ENCODE data around the gene XCL1. TPM values are rescaled to one million over a fixed set of nuclear protein-coding genes. Genes with fewer than 3 reads are reported as not detected.
A peak's percentile ranks its signal among the peaks of the same experiment; 100 is the strongest.
"Not testable (repeated sequence)": the region's sequence is repeated elsewhere in the genome, so short reads cannot be mapped to it uniquely, and the experiment has no call there.

XCL1 gene
- total RNA-seq, 1 experiment from 2014 or later: not detected

DNA sequence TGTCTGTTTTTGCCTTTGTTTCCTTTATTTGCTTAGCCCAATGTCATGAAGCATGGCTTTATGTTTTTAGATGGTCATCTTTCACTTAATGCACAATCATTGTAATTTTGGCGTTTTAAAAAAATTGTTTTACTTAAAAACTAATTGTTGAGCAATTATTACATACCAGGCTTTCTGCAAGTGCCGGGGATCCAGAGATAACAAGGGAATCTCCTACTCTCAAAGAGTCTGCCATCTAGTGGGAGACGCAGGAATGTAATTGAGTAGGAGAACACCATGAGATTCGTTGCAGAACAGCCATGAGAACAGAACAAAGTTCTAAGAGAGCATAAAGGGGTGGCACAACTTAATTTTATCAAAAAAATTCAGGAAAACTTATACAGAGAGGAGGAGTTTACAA, 2.2 kb upstream of the XCL1 start:
- H3K9me3 ChIP-seq (ENCODE audit: insufficient read depth, low read depth); BruUV-seq (replicated peaks); H3K36me3 ChIP-seq (ENCODE audit: low read depth); H3K27me3 ChIP-seq (ENCODE audit: insufficient read depth, low read depth); CTCF ChIA-PET; DNase-seq; H3K9me2 ChIP-seq (ENCODE audit: insufficient read depth); H2AFZ ChIP-seq; H3F3A ChIP-seq (ENCODE audit: insufficient read depth, low read depth); H3K79me2 ChIP-seq (ENCODE audit: low read depth); H3K27ac ChIP-seq; H3K4me3 ChIP-seq; H3K4me1 ChIP-seq (replicated peaks; ENCODE audit: insufficient read depth); H4K20me1 ChIP-seq (ENCODE audit: insufficient read depth); H3K4me2 ChIP-seq; POLR2A ChIA-PET (ENCODE audit: unreplicated experiment): not testable (repeated sequence)
- intact Hi-C loops (cut with micrococcal nuclease; ENCODE audit: unreplicated experiment): loop anchor here (2.0 to 5.0 kb wide), 2 partner anchors 132 to 231 kb away; no protein-coding TSS in a partner anchor
- TF ChIP-seq, protein P1, sequence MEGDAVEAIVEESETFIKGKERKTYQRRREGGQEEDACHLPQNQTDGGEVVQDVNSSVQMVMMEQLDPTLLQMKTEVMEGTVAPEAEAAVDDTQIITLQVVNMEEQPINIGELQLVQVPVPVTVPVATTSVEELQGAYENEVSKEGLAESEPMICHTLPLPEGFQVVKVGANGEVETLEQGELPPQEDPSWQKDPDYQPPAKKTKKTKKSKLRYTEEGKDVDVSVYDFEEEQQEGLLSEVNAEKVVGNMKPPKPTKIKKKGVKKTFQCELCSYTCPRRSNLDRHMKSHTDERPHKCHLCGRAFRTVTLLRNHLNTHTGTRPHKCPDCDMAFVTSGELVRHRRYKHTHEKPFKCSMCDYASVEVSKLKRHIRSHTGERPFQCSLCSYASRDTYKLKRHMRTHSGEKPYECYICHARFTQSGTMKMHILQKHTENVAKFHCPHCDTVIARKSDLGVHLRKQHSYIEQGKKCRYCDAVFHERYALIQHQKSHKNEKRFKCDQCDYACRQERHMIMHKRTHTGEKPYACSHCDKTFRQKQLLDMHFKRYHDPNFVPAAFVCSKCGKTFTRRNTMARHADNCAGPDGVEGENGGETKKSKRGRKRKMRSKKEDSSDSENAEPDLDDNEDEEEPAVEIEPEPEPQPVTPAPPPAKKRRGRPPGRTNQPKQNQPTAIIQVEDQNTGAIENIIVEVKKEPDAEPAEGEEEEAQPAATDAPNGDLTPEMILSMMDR (conservative IDR thresholded peaks at IDR 0.05): peak; percentile 57

DNA sequence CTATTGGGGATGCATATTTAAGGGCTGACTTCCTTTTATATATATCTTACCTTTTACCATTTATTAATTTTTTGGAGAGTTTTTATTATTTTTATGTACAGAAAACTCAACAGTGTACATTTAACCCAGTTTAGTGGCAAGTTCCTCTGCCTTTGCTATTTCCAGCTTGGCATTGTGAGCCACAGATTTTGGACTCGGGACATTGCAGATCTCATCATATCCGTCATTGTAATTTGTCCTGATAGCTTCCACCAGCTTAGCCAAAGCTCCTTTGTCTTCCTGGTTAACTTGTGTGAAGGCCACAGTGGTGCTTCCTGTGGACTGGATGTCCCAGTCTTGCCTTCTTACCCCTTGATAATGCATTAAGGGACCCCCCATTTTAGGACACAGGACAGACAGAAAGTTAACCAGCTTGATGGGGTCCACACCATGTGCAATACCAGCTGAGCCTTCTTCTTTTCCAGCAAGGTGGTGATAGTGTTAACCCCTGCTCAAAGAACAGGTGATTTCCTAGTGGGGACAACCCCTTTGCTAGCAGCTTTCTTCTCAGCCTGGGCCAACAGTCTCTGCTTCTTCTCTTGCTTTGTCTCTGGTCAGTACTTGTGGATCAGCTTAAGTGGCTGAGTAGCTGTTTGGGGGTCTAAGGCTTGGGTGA, 2.3 kb downstream of the XCL1 start:
- H3K27ac ChIP-seq; H3K4me2 ChIP-seq; H3K4me3 ChIP-seq; CTCF ChIA-PET; H3K36me3 ChIP-seq (ENCODE audit: low read depth); H3K9me2 ChIP-seq (ENCODE audit: insufficient read depth); H4K20me1 ChIP-seq (ENCODE audit: insufficient read depth); DNase-seq; BruUV-seq (replicated peaks); H3K4me1 ChIP-seq (replicated peaks; ENCODE audit: insufficient read depth); H3K9me3 ChIP-seq (ENCODE audit: insufficient read depth, low read depth); H3K79me2 ChIP-seq (ENCODE audit: low read depth); H3F3A ChIP-seq (ENCODE audit: insufficient read depth, low read depth); H3K27me3 ChIP-seq (ENCODE audit: insufficient read depth, low read depth); POLR2A ChIA-PET (ENCODE audit: unreplicated experiment); intact Hi-C loops (cut with micrococcal nuclease; ENCODE audit: unreplicated experiment): not testable (repeated sequence)
- 0 out of 2 replicates have a peak overlapping the region, but pooled peaks have one; percentile 15 for H2AFZ ChIP-seq

DNA sequence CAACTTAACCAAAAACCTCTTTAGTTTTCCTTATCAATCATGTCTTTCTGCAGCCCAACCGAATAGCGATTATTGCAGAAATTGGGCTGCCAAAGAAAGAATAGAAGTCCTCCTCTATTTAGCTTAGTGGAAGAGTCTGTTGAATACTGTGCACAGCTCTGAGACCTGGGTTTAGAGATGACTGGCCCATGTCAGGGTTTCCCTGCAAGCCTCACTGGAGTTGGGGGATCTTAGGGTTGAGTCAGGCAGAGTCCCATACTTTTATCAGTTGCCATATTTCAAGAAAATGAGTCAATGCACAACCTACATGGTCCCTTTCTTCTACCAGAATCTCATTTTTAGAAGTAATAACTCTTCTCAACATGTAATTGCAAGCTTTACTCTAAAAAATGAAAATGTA, 3.9 kb downstream of the XCL1 start:
- H3K9me3 ChIP-seq (ENCODE audit: insufficient read depth, low read depth); H3K79me2 ChIP-seq (ENCODE audit: low read depth); BruUV-seq (replicated peaks); H3F3A ChIP-seq (ENCODE audit: insufficient read depth, low read depth); H2AFZ ChIP-seq; POLR2A ChIA-PET (ENCODE audit: unreplicated experiment); H3K4me2 ChIP-seq; DNase-seq; CTCF ChIA-PET; H3K4me3 ChIP-seq; H3K9me2 ChIP-seq (ENCODE audit: insufficient read depth); H3K36me3 ChIP-seq (ENCODE audit: low read depth); H3K4me1 ChIP-seq (replicated peaks; ENCODE audit: insufficient read depth); intact Hi-C loops (cut with micrococcal nuclease; ENCODE audit: unreplicated experiment); H3K27ac ChIP-seq; H3K27me3 ChIP-seq (ENCODE audit: insufficient read depth, low read depth); H4K20me1 ChIP-seq (ENCODE audit: insufficient read depth): not testable (repeated sequence)

DNA sequence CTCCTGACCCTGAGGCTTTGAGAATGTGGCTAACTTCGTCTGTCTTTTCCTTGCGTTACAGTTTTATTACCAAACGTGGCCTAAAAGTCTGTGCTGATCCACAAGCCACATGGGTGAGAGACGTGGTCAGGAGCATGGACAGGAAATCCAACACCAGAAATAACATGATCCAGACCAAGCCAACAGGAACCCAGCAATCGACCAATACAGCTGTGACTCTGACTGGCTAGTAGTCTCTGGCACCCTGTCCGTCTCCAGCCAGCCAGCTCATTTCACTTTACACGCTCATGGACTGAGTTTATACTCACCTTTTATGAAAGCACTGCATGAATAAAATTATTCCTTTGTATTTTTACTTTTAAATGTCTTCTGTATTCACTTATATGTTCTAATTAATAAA, 4.6 kb downstream of the XCL1 start:
- H3K36me3 ChIP-seq (ENCODE audit: low read depth); H3K4me3 ChIP-seq; BruUV-seq (replicated peaks); intact Hi-C loops (cut with micrococcal nuclease; ENCODE audit: unreplicated experiment); POLR2A ChIA-PET (ENCODE audit: unreplicated experiment); H3F3A ChIP-seq (ENCODE audit: insufficient read depth, low read depth); H3K4me2 ChIP-seq; H3K9me2 ChIP-seq (ENCODE audit: insufficient read depth); H3K27ac ChIP-seq; H3K9me3 ChIP-seq (ENCODE audit: insufficient read depth, low read depth); H3K4me1 ChIP-seq (replicated peaks; ENCODE audit: insufficient read depth); CTCF ChIA-PET; DNase-seq; H4K20me1 ChIP-seq (ENCODE audit: insufficient read depth); H3K27me3 ChIP-seq (ENCODE audit: insufficient read depth, low read depth); H3K79me2 ChIP-seq (ENCODE audit: low read depth); H2AFZ ChIP-seq: not testable (repeated sequence)

All from PC-9 (cell line).